HEK293T (cell line): ENCODE results near the gene SCGB1C1.

Source experiments
- BHLHE40 ChIP-seq: fragments of 450-650 bp; IDR thresholded peaks from 2 replicates; pipeline ENCODE4 v1.6.1; 2016; ENCODE audit warnings: mild to moderate bottlenecking, moderate library complexity, borderline replicate concordance
- CTBP1 ChIP-seq: fragments of 450-650 bp; IDR thresholded peaks from 2 replicates; pipeline ENCODE4 v1.6.1; 2016; ENCODE audit warnings: borderline replicate concordance
- FOXK2 ChIP-seq: fragments of 450-650 bp; IDR thresholded peaks from 2 replicates; pipeline ENCODE4 v1.6.1; 2016; ENCODE audit warnings: mild to moderate bottlenecking
- FOXM1 ChIP-seq: fragments of 450-650 bp; IDR thresholded peaks from 2 replicates; pipeline ENCODE4 v1.6.1; 2017; ENCODE audit warnings: mild to moderate bottlenecking, borderline replicate concordance
- HDGF ChIP-seq: fragments of 450-650 bp; IDR thresholded peaks from 2 replicates; pipeline ENCODE4 v1.6.1; 2017; ENCODE audit warnings: antibody characterized with exemption, borderline replicate concordance
- L3MBTL2 ChIP-seq: fragments of 450-650 bp; conservative IDR thresholded peaks from 2 replicates; pipeline ENCODE4 v1.6.1; 2016; ENCODE audit warnings: mild to moderate bottlenecking
- NFRKB ChIP-seq: fragments of 450-650 bp; IDR thresholded peaks from 2 replicates; pipeline ENCODE4 v1.6.1; 2016; ENCODE audit warnings: mild to moderate bottlenecking, moderate library complexity
- PKNOX1 ChIP-seq: fragments of 450-650 bp; IDR thresholded peaks from 2 replicates; pipeline ENCODE4 v1.6.1; 2016
- SP1 ChIP-seq: fragments of 450-650 bp; IDR thresholded peaks from 2 replicates; pipeline ENCODE4 v1.6.1; 2017
- SUZ12 ChIP-seq: fragments of 450-650 bp; IDR thresholded peaks from 2 replicates; pipeline ENCODE4 v1.6.1; 2016; ENCODE audit warnings: mild to moderate bottlenecking

DNA sequence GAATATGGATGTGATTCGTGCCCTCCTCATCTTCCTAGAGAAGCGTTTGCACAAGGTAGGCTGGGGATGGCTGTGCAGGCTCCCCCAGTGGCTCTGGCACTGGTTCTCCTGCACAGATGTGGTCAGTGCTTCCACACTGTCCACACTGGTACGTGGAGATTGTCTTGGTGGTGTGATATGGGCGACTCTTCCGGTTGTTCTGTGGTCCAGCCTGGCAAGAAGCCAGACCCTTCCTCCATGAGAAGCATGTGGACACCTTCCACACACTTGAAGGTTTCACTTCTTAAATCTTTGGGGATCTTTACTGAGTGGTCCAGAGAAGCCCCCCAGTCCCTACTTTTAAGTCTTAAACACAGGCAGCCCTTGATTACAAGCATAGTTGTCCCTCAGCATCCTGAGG, 18.4 kb downstream of the SCGB1C1 start:
- TF ChIP-seq HDGF (no peak), NFRKB (no peak), L3MBTL2 (no peak), BHLHE40 (no peak), SP1 (no peak), CTBP1 (no peak), FOXK2 (no peak), PKNOX1 (no peak), SUZ12 (no peak), FOXM1 (no peak)
